CD8-positive, alpha-beta memory T cell (primary cell): ENCODE data around the gene EHMT1. TPM values are rescaled to one million over a fixed set of nuclear protein-coding genes. Genes with fewer than 3 reads are reported as not detected.

ENCODE experiments used
- CTCF ChIA-PET: fragments of 350-600 bp; sonication (Branson Sonifier 250); formaldehyde crosslinking; loops from one replicate; lab custom pipeline; 2021; ENCODE audit warnings: antibody characterized with exemption; lab: Charles Lee
- POLR2A ChIA-PET: fragments of 350-600 bp; sonication (Branson Sonifier 250); formaldehyde crosslinking; loops from one replicate; lab custom pipeline; 2021; ENCODE audit warnings: antibody characterized with exemption; lab: Charles Lee
- DNase-seq, 5 donors: peaks; one replicate each; pipeline versions ENCODE4 v3.0.0 to v3.0.0-alpha.2; 2020 to 2022; ENCODE audit warnings: mixed read lengths in 1 of 5
- H3K27ac ChIP-seq: one replicate; pipeline ENCODE4 v1.7.0; 2013; ENCODE audit warnings: low read depth, mild to moderate bottlenecking, low read length, moderate library complexity
- H3K27me3 ChIP-seq: 2 replicates; pipeline ENCODE4 v1.7.0; 2013; ENCODE audit warnings: low read length, mild to moderate bottlenecking; ENCODE audit not compliant: insufficient read depth, poor library complexity, severe bottlenecking
- H3K36me3 ChIP-seq: 2 replicates; pipeline ENCODE4 v1.7.0; 2013; ENCODE audit warnings: mild to moderate bottlenecking, low read length, moderate library complexity; ENCODE audit not compliant: insufficient read depth
- H3K4me1 ChIP-seq: 2 replicates; pipeline ENCODE4 v1.7.0; 2013; ENCODE audit warnings: mild to moderate bottlenecking, low read length, moderate library complexity; ENCODE audit not compliant: insufficient read depth
- H3K4me3 ChIP-seq: 2 replicates; pipeline ENCODE4 v1.7.0; 2013; ENCODE audit warnings: mild to moderate bottlenecking, low read length
- H3K9me3 ChIP-seq: 2 replicates; pipeline ENCODE4 v1.7.0; 2013; ENCODE audit warnings: mild to moderate bottlenecking, low read length
- H3K27ac Mint-ChIP-seq, 8 donors: one replicate each; pipeline ENCODE4 v1.8.0; 2020 to 2021; ENCODE audit warnings: mixed read lengths in 8 of 8, mild to moderate bottlenecking in 6 of 8, inconsistent platforms in 3 of 8, moderate library complexity in 3 of 8
- H3K27me3 Mint-ChIP-seq, 2 donors: one replicate each; pipeline ENCODE4 v1.8.0; 2020 to 2021; ENCODE audit warnings: mixed read lengths in 2 of 2, mild to moderate bottlenecking in 1 of 2, moderate library complexity in 1 of 2
- H3K36me3 Mint-ChIP-seq, 3 donors: one replicate each; pipeline ENCODE4 v1.8.0; 2020 to 2021; ENCODE audit warnings: mixed read lengths in 3 of 3, inconsistent platforms in 1 of 3, mild to moderate bottlenecking in 1 of 3
- H3K4me1 Mint-ChIP-seq, 3 donors: one replicate each; pipeline ENCODE4 v1.8.0; 2020 to 2021; ENCODE audit warnings: mixed read lengths in 3 of 3, inconsistent platforms in 1 of 3, mild to moderate bottlenecking in 1 of 3
- H3K4me3 Mint-ChIP-seq, 7 donors: one replicate each; pipeline ENCODE4 v1.8.0; 2020 to 2021; ENCODE audit warnings: mixed read lengths in 7 of 7, mild to moderate bottlenecking in 6 of 7, moderate library complexity in 4 of 7, inconsistent platforms in 2 of 7
- H3K9me3 Mint-ChIP-seq, 5 donors: one replicate each; pipeline ENCODE4 v1.8.0; 2020 to 2022; ENCODE audit warnings: mixed read lengths in 5 of 5, mild to moderate bottlenecking in 3 of 5, moderate library complexity in 2 of 5, inconsistent platforms in 1 of 5
- polyA plus RNA-seq: library from polyadenylated mRNA; unstranded; fragments of 300-500 nt; fragmentation: Illumina TruSeq; gene quantifications from one replicate; pipeline ENCODE4 v1.2.3, GENCODE V29; 2021
- total RNA-seq, 2 experiments: library from RNA; stranded (reverse); gene quantifications; one replicate each; pipeline ENCODE4 v1.2.3, GENCODE V29; 2021

EHMT1 gene
- total and polyA plus RNA-seq, 3 experiments from 2014 or later: 37.0 to 74.6 (median 68.9) TPM

DNA sequence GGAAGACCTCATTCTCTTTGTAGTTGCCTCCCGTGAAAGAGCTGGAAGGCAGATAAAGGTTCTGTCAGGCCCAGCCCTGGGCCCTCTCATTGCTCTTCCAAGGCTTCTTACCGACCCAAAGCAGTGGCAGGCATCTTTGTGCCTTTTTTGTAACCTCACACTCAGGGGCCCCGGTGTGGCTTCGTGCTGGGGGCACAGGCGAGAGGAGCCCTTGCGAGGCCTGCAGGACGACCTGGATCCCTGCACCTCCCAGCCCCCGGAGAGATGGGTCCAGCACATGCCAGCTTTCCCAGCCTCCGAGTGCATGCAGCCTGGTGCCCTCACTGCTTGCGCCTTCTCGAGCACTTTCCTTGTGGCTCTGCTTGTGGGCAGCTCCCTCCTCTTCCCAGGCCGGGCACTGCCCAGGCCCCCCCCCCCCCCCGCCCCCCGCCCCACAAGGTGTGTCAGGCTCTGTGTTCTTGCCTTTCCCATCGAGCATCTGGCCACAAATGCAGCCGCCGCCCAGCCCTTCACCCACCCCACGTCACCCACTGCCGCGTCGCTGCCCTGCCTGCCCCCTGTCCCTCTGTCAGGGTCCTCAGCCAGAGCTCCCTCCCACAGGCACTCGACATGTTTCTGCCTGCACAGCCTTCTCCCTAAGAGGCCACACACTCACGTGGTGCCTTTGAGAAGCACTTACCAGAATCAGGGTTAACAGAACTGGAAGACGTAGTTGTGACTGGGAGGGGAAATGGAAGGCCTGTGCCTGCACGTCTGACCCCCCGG is 195.0 kb downstream of the EHMT1 start:
- Mint-ChIP-seq H3K4me3 (no peak overlapping the region), H3K9me3 (peaks cover 0 to 2% (median 0%) of the 10 kb centered on the region in 5 donors), H3K4me1 (peaks cover 0 to 1% (median 0%) of the 10 kb centered on the region in 3 donors), H3K36me3 (peaks cover 17 to 76% (median 20%) of the 10 kb centered on the region in 3 donors), H3K27me3 (no peaks in the 10 kb centered on the region), H3K27ac (no peak overlapping the region)
- Histone ChIP-seq H3K9me3 (no peaks in the 10 kb centered on the region), H3K36me3 (peaks cover 37% of the 10 kb centered on the region), H3K4me3 (no peak overlapping the region), H3K4me1 (no peaks in the 10 kb centered on the region), H3K27me3 (no peaks in the 10 kb centered on the region), H3K27ac (no peak overlapping the region)
- no peak for DNase-seq
- ChIA-PET CTCF (no interaction called here), POLR2A (no interaction called here)

DNA sequence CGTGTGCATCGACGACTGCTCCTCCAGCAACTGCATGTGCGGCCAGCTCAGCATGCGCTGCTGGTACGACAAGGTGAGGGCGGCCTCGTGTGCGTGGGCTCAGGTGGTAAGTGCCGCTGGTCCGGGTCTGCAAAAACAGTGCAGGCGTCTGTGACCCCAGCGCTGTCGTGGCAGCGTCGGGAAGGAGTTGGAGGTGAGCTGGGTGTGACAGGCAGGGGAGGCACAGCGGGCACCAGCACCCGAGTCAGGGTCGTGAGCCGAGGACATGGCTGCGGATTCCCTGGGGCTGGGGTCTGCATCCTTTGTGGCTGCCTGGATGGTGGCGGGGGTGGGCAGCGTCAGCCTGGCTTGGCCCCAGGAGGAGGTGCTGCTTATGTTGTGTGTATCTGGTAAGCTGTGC is 195.6 kb downstream of the EHMT1 start:
- no peak overlapping the region for H3K27ac Mint-ChIP-seq
- no peak overlapping the region for H3K4me3 Mint-ChIP-seq
- peaks cover 0 to 2% (median 0%) of the 10 kb centered on the region in 5 donors for H3K9me3 Mint-ChIP-seq
- POLR2A ChIA-PET: no interaction called here
- CTCF ChIA-PET: no interaction called here
- H3K4me1 Mint-ChIP-seq: peaks cover 0 to 1% (median 0%) of the 10 kb centered on the region in 3 donors
- DNase-seq: no peak
- Histone ChIP-seq H3K4me1 (no peaks in the 10 kb centered on the region), H3K9me3 (no peaks in the 10 kb centered on the region), H3K36me3 (peaks cover 37% of the 10 kb centered on the region), H3K27ac (no peak overlapping the region), H3K27me3 (no peaks in the 10 kb centered on the region), H3K4me3 (no peak overlapping the region)
- H3K36me3 Mint-ChIP-seq: peaks cover 17 to 73% (median 20%) of the 10 kb centered on the region in 3 donors
- no peaks in the 10 kb centered on the region for H3K27me3 Mint-ChIP-seq

DNA sequence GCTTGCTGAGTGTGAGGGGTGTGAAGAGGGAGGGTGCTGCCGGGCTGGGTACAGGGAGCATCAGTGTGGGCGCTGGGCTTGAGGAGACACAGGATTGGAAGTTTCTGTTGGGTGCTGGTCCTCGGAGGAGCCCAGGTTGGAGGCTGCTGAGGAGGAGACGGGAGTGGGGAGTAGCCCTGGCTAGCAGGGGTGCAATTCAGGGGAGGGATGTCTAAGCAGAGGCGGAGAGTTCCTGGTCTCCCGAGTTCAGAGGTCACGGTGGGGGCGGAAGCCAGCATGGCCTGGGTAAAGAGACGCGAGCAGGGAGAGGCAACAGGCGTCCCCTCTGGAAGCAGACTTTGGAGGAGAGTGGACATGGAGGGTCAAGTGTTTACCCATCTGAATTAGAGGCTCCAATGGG is 196.0 kb downstream of the EHMT1 start:
- Histone ChIP-seq H3K4me1 (no peaks in the 10 kb centered on the region), H3K27me3 (no peaks in the 10 kb centered on the region), H3K36me3 (peaks cover 37% of the 10 kb centered on the region), H3K9me3 (no peaks in the 10 kb centered on the region), H3K4me3 (no peak overlapping the region), H3K27ac (no peak overlapping the region)
- no peak for DNase-seq
- H3K27ac Mint-ChIP-seq: peak overlapping the region in 2 of 8 donors; percentile 46 to 54
- POLR2A ChIA-PET: no interaction called here
- peaks cover 0 to 1% (median 0%) of the 10 kb centered on the region in 3 donors for H3K4me1 Mint-ChIP-seq
- CTCF ChIA-PET: no interaction called here
- peaks cover 17 to 75% (median 20%) of the 10 kb centered on the region in 3 donors for H3K36me3 Mint-ChIP-seq
- H3K27me3 Mint-ChIP-seq: no peaks in the 10 kb centered on the region
- H3K9me3 Mint-ChIP-seq: peaks cover 0 to 2% (median 0%) of the 10 kb centered on the region in 5 donors
- no peak overlapping the region for H3K4me3 Mint-ChIP-seq

DNA sequence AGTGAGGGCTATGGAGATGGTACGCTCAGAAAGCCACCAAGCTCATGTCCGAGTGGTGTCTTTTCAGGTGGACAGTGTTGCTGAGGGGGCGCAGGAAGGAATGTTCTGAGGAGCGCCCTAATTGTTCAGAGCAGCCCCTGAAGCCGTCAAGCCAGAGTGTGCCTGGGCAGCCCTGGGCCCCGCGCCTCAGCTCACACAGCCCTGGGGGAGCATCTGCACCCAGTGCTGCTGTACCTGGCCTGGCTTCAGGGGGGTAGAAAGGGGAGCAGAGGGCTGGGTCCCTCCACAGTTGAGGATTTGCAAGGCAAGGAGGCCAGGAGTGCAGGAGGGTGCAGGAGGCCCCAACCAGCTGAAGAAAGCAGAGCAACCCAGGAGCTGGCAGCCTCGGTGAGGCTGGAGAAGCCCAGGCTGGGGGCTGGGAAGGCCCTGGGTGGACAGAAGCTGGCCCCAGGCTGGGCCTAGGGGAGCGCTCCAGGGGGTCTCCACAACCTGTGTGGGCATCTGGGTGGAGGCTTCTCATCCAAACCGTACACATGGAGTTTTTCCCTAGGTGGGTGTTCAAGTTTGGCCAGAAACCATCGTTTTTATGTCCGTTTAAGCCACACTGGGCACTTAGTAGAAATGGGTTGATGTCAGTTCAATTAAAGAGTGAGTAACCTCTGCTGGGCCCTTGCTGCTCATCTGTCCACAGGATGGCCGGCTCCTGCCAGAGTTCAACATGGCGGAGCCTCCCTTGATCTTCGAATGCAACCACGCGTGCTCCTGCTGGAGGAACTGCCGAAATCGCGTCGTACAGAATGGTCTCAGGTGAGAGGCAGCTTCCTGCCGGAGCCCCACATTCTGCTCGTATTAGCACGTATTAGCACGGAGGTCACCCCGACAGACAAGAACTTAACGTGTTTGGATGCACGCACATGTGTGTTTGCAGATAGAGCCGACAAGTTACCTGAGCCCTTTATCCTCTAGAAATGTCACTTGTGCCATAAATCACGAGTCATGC is 196.8 kb downstream of the EHMT1 start:
- Histone ChIP-seq H3K36me3 (peaks cover 37% of the 10 kb centered on the region), H3K4me3 (no peak overlapping the region), H3K27ac (no peak overlapping the region), H3K27me3 (no peaks in the 10 kb centered on the region), H3K4me1 (no peaks in the 10 kb centered on the region), H3K9me3 (no peaks in the 10 kb centered on the region)
- Mint-ChIP-seq H3K4me1 (no peaks in the 10 kb centered on the region), H3K27ac (peak overlapping the region in 3 of 8 donors; percentile 7 to 83 (median 46)), H3K27me3 (peaks cover 0 to under 1% of the 10 kb centered on the region in 2 donors), H3K9me3 (peaks cover 0 to 2% (median 0%) of the 10 kb centered on the region in 5 donors), H3K4me3 (no peak overlapping the region), H3K36me3 (peaks cover 17 to 79% (median 19%) of the 10 kb centered on the region in 3 donors)
- no peak for DNase-seq
- ChIA-PET CTCF (no interaction called here), POLR2A (no interaction called here)

DNA sequence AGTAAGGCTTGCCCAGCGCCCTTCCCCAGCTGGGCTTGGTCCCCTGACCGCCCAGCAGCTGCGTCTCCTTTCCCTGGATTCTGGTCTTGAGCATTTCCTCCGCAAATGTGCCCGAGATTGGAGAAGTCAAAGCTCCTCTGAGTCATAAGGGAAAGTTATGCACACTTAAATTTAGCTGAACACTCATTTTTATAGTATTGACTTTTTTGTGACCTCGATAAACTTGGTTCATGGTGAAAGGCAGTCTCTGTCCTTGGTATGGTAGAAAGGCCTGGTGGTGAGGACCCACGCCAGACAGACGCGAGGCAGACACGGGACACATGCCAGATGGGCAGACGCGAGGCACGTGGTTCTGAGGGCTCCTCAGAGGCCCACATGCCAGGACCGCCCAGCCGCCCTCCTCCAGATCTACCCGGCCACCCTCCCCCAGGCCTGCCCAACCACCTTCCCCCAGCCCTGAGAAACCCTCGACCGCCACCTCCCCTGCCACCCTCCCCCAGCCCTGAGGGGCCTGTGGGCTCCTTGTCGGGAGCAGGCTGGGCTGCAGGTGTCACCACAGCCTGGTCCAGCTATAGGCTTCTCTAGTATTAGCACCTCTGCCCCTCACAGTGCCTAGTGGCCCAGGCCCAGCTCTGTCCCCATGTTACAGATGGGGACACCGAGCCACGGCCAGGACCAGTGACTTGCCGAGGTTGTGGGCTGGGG is 197.9 kb downstream of the EHMT1 start:
- DNase-seq: no peak
- peak overlapping the region in 1 of 8 donors; percentile 14 for H3K27ac Mint-ChIP-seq

DNA sequence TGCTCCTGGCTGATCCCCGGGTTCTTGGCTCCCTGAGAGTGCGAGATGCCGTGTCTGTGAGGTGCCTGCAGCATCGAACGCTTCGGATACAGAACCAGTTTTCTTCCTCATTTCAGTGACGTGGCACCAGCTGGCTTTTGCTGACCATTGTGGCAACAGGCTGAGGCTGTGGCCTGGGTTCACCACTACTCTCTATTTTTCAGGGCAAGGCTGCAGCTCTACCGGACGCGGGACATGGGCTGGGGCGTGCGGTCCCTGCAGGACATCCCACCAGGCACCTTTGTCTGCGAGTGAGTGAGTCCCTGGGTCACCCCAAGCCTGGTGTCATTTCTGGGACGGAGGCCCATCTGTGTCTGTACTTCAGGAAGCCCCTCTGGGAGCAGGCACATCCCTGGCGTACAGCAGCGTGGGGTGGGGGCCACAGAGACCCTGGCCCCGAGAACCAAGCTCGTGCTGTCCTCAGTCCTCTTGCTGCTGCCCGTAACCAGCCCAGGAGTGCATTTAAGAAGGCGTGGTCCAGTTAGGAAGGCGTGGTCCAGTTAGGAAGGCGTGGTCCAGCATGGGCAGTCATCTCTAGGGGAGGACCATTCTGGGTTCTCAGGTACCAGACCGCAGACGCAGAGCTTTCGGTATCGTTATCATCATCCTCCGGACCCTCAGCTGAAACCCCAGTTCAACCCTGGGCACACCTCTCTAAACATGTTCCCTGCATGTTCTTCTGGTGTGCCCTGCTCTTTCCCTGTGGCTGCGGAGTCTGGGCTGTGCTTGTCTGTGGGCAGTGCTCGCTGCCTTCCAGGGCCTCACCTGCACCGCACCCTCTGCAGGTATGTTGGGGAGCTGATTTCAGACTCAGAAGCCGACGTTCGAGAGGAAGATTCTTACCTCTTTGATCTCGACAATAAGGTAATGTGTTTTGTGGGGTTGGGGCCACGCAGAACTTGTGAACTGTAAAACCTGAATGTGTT is 198.7 kb downstream of the EHMT1 start:
- Histone ChIP-seq H3K27ac (no peak overlapping the region), H3K4me1 (no peaks in the 10 kb centered on the region), H3K27me3 (no peaks in the 10 kb centered on the region), H3K36me3 (peaks cover 33% of the 10 kb centered on the region), H3K9me3 (no peaks in the 10 kb centered on the region), H3K4me3 (no peak overlapping the region)
- Mint-ChIP-seq H3K9me3 (peaks cover 0 to 2% (median 0%) of the 10 kb centered on the region in 5 donors), H3K27me3 (peaks cover 0 to 1% of the 10 kb centered on the region in 2 donors), H3K4me3 (no peak overlapping the region), H3K36me3 (peaks cover 17 to 79% (median 22%) of the 10 kb centered on the region in 3 donors), H3K27ac (peak overlapping the region in 2 of 8 donors; percentile 36 to 57), H3K4me1 (no peaks in the 10 kb centered on the region)
- no peak for DNase-seq
- POLR2A ChIA-PET: no interaction called here
- CTCF ChIA-PET: no interaction called here

More for the DNA sequence above, 197.9 kb downstream of the EHMT1 start:
- Mint-ChIP-seq H3K4me1 (no peaks in the 10 kb centered on the region), H3K4me3 (no peak overlapping the region), H3K27me3 (peaks cover 0 to 1% of the 10 kb centered on the region in 2 donors), H3K36me3 (peaks cover 17 to 78% (median 19%) of the 10 kb centered on the region in 3 donors), H3K9me3 (peaks cover 0 to 2% (median 0%) of the 10 kb centered on the region in 5 donors)
- H3K27me3 ChIP-seq: no peaks in the 10 kb centered on the region
- POLR2A ChIA-PET: no interaction called here
- H3K27ac ChIP-seq: no peak overlapping the region
- CTCF ChIA-PET: no interaction called here
- H3K4me3 ChIP-seq: no peak overlapping the region
- H3K4me1 ChIP-seq: no peaks in the 10 kb centered on the region
- H3K9me3 ChIP-seq: no peaks in the 10 kb centered on the region
- H3K36me3 ChIP-seq: peaks cover 37% of the 10 kb centered on the region

DNA sequence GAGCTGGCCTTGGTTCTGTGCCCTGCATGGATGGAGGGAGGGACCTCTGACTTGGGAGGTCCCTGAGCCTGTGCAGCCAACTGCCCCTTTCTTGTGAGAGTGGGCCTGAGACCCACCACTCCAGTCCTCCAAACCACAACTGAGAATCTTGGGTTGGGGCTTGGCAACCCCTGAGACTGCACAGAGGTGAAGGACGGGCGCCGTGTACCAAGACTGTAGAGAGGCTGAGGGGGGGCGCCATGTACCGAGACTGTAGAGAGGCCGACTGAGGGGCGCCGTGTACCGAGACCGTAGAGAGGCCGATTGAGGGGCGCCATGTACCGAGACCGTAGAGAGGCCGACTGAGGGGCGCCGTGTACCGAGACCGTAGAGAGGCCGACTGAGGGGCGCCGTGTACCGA is 199.5 kb downstream of the EHMT1 start:
- peaks cover 17 to 71% (median 22%) of the 10 kb centered on the region in 3 donors for H3K36me3 Mint-ChIP-seq
- peaks cover 26% of the 10 kb centered on the region for H3K36me3 ChIP-seq
- H3K9me3 Mint-ChIP-seq: peaks cover 0 to 2% (median 0%) of the 10 kb centered on the region in 5 donors
- no peaks in the 10 kb centered on the region for H3K4me1 ChIP-seq
- POLR2A ChIA-PET: no interaction called here
- no peaks in the 10 kb centered on the region for H3K4me1 Mint-ChIP-seq
- H3K27ac ChIP-seq: no peak overlapping the region
- peaks cover 0 to 1% of the 10 kb centered on the region in 2 donors for H3K27me3 Mint-ChIP-seq
- H3K4me3 ChIP-seq: no peak overlapping the region
- CTCF ChIA-PET: no interaction called here
- H3K9me3 ChIP-seq: no peaks in the 10 kb centered on the region
- H3K27ac Mint-ChIP-seq: peak overlapping the region in 1 of 8 donors; percentile 36
- DNase-seq: no peak
- H3K27me3 ChIP-seq: no peaks in the 10 kb centered on the region
- H3K4me3 Mint-ChIP-seq: no peak overlapping the region
